ENCODE results near the gene ZFP57. TPM values are rescaled to one million over a fixed set of nuclear protein-coding genes. Genes with fewer than 3 reads are reported as not detected.

ZFP57 gene
- total RNA-seq, 1 experiment from 2014 or later, result not detected

DNA sequence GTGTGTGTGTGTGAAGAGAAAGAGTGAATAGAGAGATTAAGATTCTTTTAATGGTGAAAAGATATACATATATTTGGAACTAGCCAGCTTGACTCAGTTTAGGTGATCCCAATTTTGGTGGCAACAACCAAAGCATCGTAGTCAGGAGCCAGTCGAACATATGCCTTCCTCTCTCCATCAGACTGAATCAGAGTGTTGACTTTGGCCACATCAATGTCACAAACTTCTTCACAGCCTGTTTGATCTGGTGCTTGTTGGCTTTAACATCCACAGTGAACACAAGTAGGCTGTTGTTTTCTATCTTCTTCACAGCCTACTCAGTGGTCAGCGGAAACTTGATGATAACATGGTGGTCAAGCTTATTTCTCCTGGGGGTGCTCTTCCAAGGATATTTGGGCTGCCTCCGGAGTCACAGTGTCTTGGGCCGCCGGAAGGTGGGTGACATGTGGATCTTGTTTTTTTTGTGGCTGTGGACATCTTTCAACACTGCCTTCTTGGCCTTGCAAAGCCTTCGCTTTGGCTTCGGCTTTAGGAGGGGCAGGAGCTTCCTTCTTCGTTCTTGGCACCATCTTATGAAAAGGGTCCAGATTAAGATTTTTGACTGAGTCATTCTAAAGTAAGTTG lies 45.7 kb upstream of the ZFP57 start:
- Histone ChIP-seq H3K27ac (ENCODE audit: low read depth, low read length, poor library complexity, severe bottlenecking) (no peak overlapping the region), H3K27me3 (replicated peaks; ENCODE audit: insufficient read depth, low read depth, low read length, poor library complexity) (peaks cover 20% of the 10 kb centered on the region), H3K4me1 (ENCODE audit: insufficient read depth, low read length, poor library complexity, severe bottlenecking) (peaks cover 5% of the 10 kb centered on the region), H3K4me3 (ENCODE audit: low read depth, low read length, poor library complexity, severe bottlenecking) (no peak overlapping the region), H3K9me3 (ENCODE audit: low read depth, low read length, poor library complexity, severe bottlenecking) (no peaks in the 10 kb centered on the region), H3K36me3 (ENCODE audit: insufficient read depth, low read length, poor library complexity, severe bottlenecking) (no peaks in the 10 kb centered on the region)
- intact Hi-C loops (cut with micrococcal nuclease; ENCODE audit: unreplicated experiment), result no loop called here
- no peak for DNase-seq (ENCODE audit: low spot score)
- ChIA-PET POLR2A (ENCODE audit: low non-redundant PET) (no interaction called here), CTCF (no interaction called here)
- no TSS peak for BruUV-seq (replicated peaks)
- TF ChIP-seq CTCF (conservative IDR thresholded peaks at IDR 0.05; ENCODE audit: low read depth, low read length) (no peak), EZH2 (IDR thresholded peaks at IDR 0.05; ENCODE audit: borderline replicate concordance, low read depth, low read length, poor library complexity, severe bottlenecking) (no peak)

DNA sequence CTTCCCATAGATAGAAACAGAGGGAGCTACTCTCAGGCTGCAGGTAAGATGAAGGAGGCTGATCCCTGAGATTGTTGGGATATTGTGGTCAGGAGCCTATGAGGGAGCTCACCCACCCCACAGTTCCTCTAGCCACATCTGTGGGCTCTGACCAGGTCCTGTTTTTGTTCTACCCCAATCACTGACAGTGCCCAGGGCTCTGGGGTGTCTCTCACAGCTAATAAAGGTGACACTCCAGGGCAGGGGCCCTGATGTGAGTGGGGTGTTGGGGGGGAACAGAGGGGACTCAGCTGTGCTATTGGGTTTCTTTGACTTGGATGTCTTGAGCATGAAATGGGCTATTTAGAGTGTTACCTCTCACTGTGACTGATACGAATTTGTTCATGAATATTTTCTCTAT lies 45.0 kb upstream of the ZFP57 start:
- Histone ChIP-seq H3K27ac (ENCODE audit: low read depth, low read length, poor library complexity, severe bottlenecking) (no peak overlapping the region), H3K9me3 (ENCODE audit: low read depth, low read length, poor library complexity, severe bottlenecking) (no peaks in the 10 kb centered on the region), H3K27me3 (replicated peaks; ENCODE audit: insufficient read depth, low read depth, low read length, poor library complexity) (peaks cover 21% of the 10 kb centered on the region), H3K4me1 (ENCODE audit: insufficient read depth, low read length, poor library complexity, severe bottlenecking) (peaks cover 5% of the 10 kb centered on the region), H3K4me3 (ENCODE audit: low read depth, low read length, poor library complexity, severe bottlenecking) (no peak overlapping the region), H3K36me3 (ENCODE audit: insufficient read depth, low read length, poor library complexity, severe bottlenecking) (no peaks in the 10 kb centered on the region)
- intact Hi-C loops (cut with micrococcal nuclease; ENCODE audit: unreplicated experiment), result no loop called here
- TF ChIP-seq CTCF (conservative IDR thresholded peaks at IDR 0.05; ENCODE audit: low read depth, low read length) (no peak), EZH2 (IDR thresholded peaks at IDR 0.05; ENCODE audit: borderline replicate concordance, low read depth, low read length, poor library complexity, severe bottlenecking) (no peak)
- ChIA-PET CTCF (no interaction called here), POLR2A (ENCODE audit: low non-redundant PET) (no interaction called here)
- BruUV-seq (replicated peaks), result no TSS peak
- DNase-seq (ENCODE audit: low spot score), result no peak

DNA sequence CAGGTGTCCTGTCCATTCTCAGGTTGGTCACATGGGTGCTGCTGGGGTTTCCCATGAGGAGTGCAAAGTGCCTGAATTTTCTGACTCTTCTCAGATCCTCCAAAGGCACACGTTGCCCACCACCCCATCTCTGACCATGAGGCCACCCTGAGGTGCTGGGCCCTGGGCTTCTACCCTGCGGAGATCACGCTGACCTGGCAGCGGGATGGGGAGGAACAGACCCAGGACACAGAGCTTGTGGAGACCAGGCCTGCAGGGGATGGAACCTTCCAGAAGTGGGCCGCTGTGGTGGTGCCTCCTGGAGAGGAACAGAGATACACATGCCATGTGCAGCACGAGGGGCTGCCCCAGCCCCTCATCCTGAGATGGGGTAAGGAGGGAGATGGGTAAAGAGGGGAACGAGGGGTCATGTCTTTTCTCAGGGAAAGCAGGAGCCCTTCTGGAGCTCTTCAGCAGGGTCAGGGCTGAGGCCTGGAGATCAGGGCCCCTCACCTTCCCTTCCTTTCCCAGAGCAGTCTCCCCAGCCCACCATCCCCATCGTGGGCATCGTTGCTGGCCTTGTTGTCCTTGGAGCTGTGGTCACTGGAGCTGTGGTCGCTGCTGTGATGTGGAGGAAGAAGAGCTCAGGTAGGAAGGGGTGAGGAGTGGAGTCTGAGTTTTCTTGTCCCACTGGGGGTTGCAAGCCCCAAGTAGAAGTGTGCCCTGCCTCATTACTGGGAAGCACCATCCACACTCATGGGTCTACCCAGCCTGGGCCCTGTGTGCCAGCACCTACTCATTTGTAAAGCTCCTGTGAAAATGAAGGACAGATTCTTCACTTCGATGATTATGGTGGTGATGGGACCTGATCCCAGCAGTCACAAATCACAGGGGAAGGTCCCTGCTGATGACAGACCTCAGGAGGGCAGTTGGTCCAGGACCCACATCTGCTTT lies 44.3 kb upstream of the ZFP57 start:
- POLR2A ChIA-PET (ENCODE audit: low non-redundant PET), result no interaction called here
- peaks cover 5% of the 10 kb centered on the region for H3K4me1 ChIP-seq (ENCODE audit: insufficient read depth, low read length, poor library complexity, severe bottlenecking)
- H3K27me3 ChIP-seq (replicated peaks; ENCODE audit: insufficient read depth, low read depth, low read length, poor library complexity), result peaks cover 28% of the 10 kb centered on the region

More for the DNA sequence above, 44.3 kb upstream of the ZFP57 start:
- TF ChIP-seq CTCF (conservative IDR thresholded peaks at IDR 0.05; ENCODE audit: low read depth, low read length), result no peak
- no peak for TF ChIP-seq EZH2 (IDR thresholded peaks at IDR 0.05; ENCODE audit: borderline replicate concordance, low read depth, low read length, poor library complexity, severe bottlenecking)
- intact Hi-C loops (cut with micrococcal nuclease; ENCODE audit: unreplicated experiment), result no loop called here
- no peaks in the 10 kb centered on the region for H3K9me3 ChIP-seq (ENCODE audit: low read depth, low read length, poor library complexity, severe bottlenecking)
- H3K27ac ChIP-seq (ENCODE audit: low read depth, low read length, poor library complexity, severe bottlenecking), result no peak overlapping the region
- BruUV-seq (replicated peaks), result no TSS peak
- H3K36me3 ChIP-seq (ENCODE audit: insufficient read depth, low read length, poor library complexity, severe bottlenecking), result no peaks in the 10 kb centered on the region
- DNase-seq (ENCODE audit: low spot score), result no peak
- CTCF ChIA-PET, result no interaction called here
- H3K4me3 ChIP-seq (ENCODE audit: low read depth, low read length, poor library complexity, severe bottlenecking), result no peak overlapping the region

Measured in A673 (cell line).